Osteocyte (in vitro differentiated cells): Measurements from ENCODE around the gene BABAM2. TPM values are rescaled to one million over a fixed set of nuclear protein-coding genes. Genes with fewer than 3 reads are reported as not detected.

Experiments used
- DNase-seq: peaks from one replicate; pipeline ENCODE4 v3.0.0; 2021; ENCODE audit warnings: mixed read lengths; ENCODE audit not compliant: unreplicated experiment; ENCODE audit errors: extremely low spot score
- H3K27ac Mint-ChIP-seq: one replicate; pipeline ENCODE4 v1.8.0; 2021; ENCODE audit warnings: mild to moderate bottlenecking, mixed read lengths; ENCODE audit not compliant: unreplicated experiment
- H3K27me3 Mint-ChIP-seq: one replicate; pipeline ENCODE4 v1.8.0; 2021; ENCODE audit warnings: mixed read lengths; ENCODE audit not compliant: unreplicated experiment
- H3K36me3 Mint-ChIP-seq: one replicate; pipeline ENCODE4 v1.8.0; 2021; ENCODE audit warnings: mixed read lengths; ENCODE audit not compliant: unreplicated experiment
- H3K4me1 Mint-ChIP-seq: one replicate; pipeline ENCODE4 v1.8.0; 2021; ENCODE audit warnings: mixed read lengths; ENCODE audit not compliant: unreplicated experiment
- H3K4me3 Mint-ChIP-seq: one replicate; pipeline ENCODE4 v1.8.0; 2021; ENCODE audit warnings: mild to moderate bottlenecking, moderate library complexity, mixed read lengths; ENCODE audit not compliant: unreplicated experiment
- H3K9me3 Mint-ChIP-seq: one replicate; pipeline ENCODE4 v1.8.0; 2021; ENCODE audit warnings: mixed read lengths; ENCODE audit not compliant: unreplicated experiment
- CTCF ChIP-seq: fragments of 200-600 bp; sonication (generic); IDR thresholded peaks from 2 replicates; pipeline ENCODE4 v1.5.0; 2021; ENCODE audit warnings: antibody characterized with exemption, mild to moderate bottlenecking, moderate library complexity
- total RNA-seq: library from RNA; stranded (reverse); gene quantifications from 2 replicates; pipeline ENCODE4 v1.2.1, GENCODE V29; 2021

The BABAM2 gene
- total RNA-seq, 1 donor from 2014 or later = 43.6 TPM

GRCh38 chr2:27885661-27886060 is 4.9 kb upstream of the BABAM2 start:
- peaks cover 5% of the 10 kb centered on the region for H3K36me3 Mint-ChIP-seq
- H3K4me1 Mint-ChIP-seq = peaks cover 44% of the 10 kb centered on the region
- no peaks in the 10 kb centered on the region for H3K27me3 Mint-ChIP-seq
- TF ChIP-seq CTCF = no peak
- H3K4me3 Mint-ChIP-seq = no peak overlapping the region
- H3K27ac Mint-ChIP-seq = no peak overlapping the region
- H3K9me3 Mint-ChIP-seq = peaks cover 8% of the 10 kb centered on the region
- no peak for DNase-seq

GRCh38 chr2:27886322-27886721 is 4.2 kb upstream of the BABAM2 start:
- peaks cover 8% of the 10 kb centered on the region for H3K9me3 Mint-ChIP-seq
- no peak for DNase-seq

GRCh38 chr2:27887111-27887510 is 3.4 kb upstream of the BABAM2 start:
- no peak for TF ChIP-seq CTCF
- no peak for DNase-seq
- H3K27ac Mint-ChIP-seq = peak overlapping the region; percentile 23
- peaks cover 2% of the 10 kb centered on the region for H3K9me3 Mint-ChIP-seq
- no peaks in the 10 kb centered on the region for H3K27me3 Mint-ChIP-seq
- H3K4me3 Mint-ChIP-seq = no peak overlapping the region
- peaks cover 55% of the 10 kb centered on the region for H3K4me1 Mint-ChIP-seq
- H3K36me3 Mint-ChIP-seq = peaks cover under 1% of the 10 kb centered on the region

More at GRCh38 chr2:27886322-27886721, 4.2 kb upstream of the BABAM2 start:
- peaks cover 5% of the 10 kb centered on the region for H3K36me3 Mint-ChIP-seq
- no peaks in the 10 kb centered on the region for H3K27me3 Mint-ChIP-seq
- TF ChIP-seq CTCF = no peak
- H3K4me1 Mint-ChIP-seq = peaks cover 49% of the 10 kb centered on the region
- no peak overlapping the region for H3K27ac Mint-ChIP-seq
- H3K4me3 Mint-ChIP-seq = no peak overlapping the region

GRCh38 chr2:27887830-27888229 is 2.7 kb upstream of the BABAM2 start:
- no peak for TF ChIP-seq CTCF
- no peak for DNase-seq
- Mint-ChIP-seq H3K27me3 (no peaks in the 10 kb centered on the region), H3K4me3 (no peak overlapping the region), H3K36me3 (no peaks in the 10 kb centered on the region), H3K4me1 (peaks cover 61% of the 10 kb centered on the region), H3K9me3 (no peaks in the 10 kb centered on the region), H3K27ac (peak overlapping the region; percentile 74)

- no peaks in the 10 kb centered on the region for H3K27me3 Mint-ChIP-seq
- no peaks in the 10 kb centered on the region for H3K9me3 Mint-ChIP-seq
- H3K36me3 Mint-ChIP-seq = no peaks in the 10 kb centered on the region
- TF ChIP-seq CTCF = no peak
- peak overlapping the region; percentile 16 for H3K4me3 Mint-ChIP-seq
- peak overlapping the region; percentile 74 for H3K27ac Mint-ChIP-seq
- H3K4me1 Mint-ChIP-seq = peaks cover 61% of the 10 kb centered on the region
- DNase-seq = no peak
Measured at GRCh38 chr2:27888790-27889189, 1.7 kb upstream of the BABAM2 start.
